Measurements from ENCODE around the gene LAPTM4A. TPM values are rescaled to one million over a fixed set of nuclear protein-coding genes. Genes with fewer than 3 reads are reported as not detected.
A peak's percentile ranks its signal among the peaks of the same experiment; 100 is the strongest.

The LAPTM4A gene
- total RNA-seq, 4 donors from 2014 or later = 88.8 to 159 (median 128) TPM

GRCh38 chr2:20094142-20094755 is 42.8 kb upstream of the LAPTM4A start:
- H3K27me3 ChIP-seq = no peaks in the 10 kb centered on the region
- no peak for DNase-seq (ENCODE audit: low spot score in 2 of 2)
- H3K27ac ChIP-seq = no peak overlapping the region
- 77% methylated on average over 5 of the region's 5 CpGs for WGBS
- H3K4me3 ChIP-seq = no peak overlapping the region
- H3K36me3 ChIP-seq = no peaks in the 10 kb centered on the region
- peaks cover 40% of the 10 kb centered on the region for H3K4me1 ChIP-seq
- no peaks in the 10 kb centered on the region for H3K9me3 ChIP-seq
- TF ChIP-seq EP300 (IDR thresholded peaks at IDR 0.05) = no peak
- no peak for TF ChIP-seq POLR2A (IDR thresholded peaks at IDR 0.05)
- no peak for TF ChIP-seq CTCF (IDR thresholded peaks at IDR 0.05)
- TF ChIP-seq POLR2AphosphoS5 (IDR thresholded peaks at IDR 0.05) = no peak

GRCh38 chr2:20093263-20094141 is 42.1 kb upstream of the LAPTM4A start:
- Histone ChIP-seq H3K36me3 (no peaks in the 10 kb centered on the region), H3K27me3 (no peaks in the 10 kb centered on the region), H3K27ac (no peak overlapping the region), H3K4me1 (peaks cover 40% of the 10 kb centered on the region), H3K4me3 (no peak overlapping the region), H3K9me3 (no peaks in the 10 kb centered on the region)
- no peak for DNase-seq (ENCODE audit: low spot score in 2 of 2)
- 51% methylated on average over 11 of the region's 11 CpGs for WGBS
- TF ChIP-seq CTCF (IDR thresholded peaks at IDR 0.05) = peak; percentile 18 to 44
- TF ChIP-seq POLR2AphosphoS5 (IDR thresholded peaks at IDR 0.05) = no peak
- no peak for TF ChIP-seq POLR2A (IDR thresholded peaks at IDR 0.05)
- no peak for TF ChIP-seq EP300 (IDR thresholded peaks at IDR 0.05)

- H3K27ac ChIP-seq = no peak overlapping the region
- 68% methylated on average over 5 of the region's 5 CpGs for WGBS
- TF ChIP-seq POLR2A (IDR thresholded peaks at IDR 0.05) (no peak), EP300 (IDR thresholded peaks at IDR 0.05) (no peak), CTCF (IDR thresholded peaks at IDR 0.05) (no peak), POLR2AphosphoS5 (IDR thresholded peaks at IDR 0.05) (no peak)
- DNase-seq (ENCODE audit: low spot score in 2 of 2) = no peak
- no peak overlapping the region for H3K4me3 ChIP-seq
- H3K27me3 ChIP-seq = no peaks in the 10 kb centered on the region
- H3K36me3 ChIP-seq = no peaks in the 10 kb centered on the region
- no peaks in the 10 kb centered on the region for H3K9me3 ChIP-seq
- H3K4me1 ChIP-seq = peaks cover 40% of the 10 kb centered on the region
Observed at GRCh38 chr2:20092901-20093235, 41.4 kb upstream of the LAPTM4A start.

GRCh38 chr2:20092226-20092900 is 40.9 kb upstream of the LAPTM4A start:
- Histone ChIP-seq H3K4me3 (no peak overlapping the region), H3K36me3 (no peaks in the 10 kb centered on the region), H3K27ac (peak overlapping the region; percentile 72), H3K27me3 (no peaks in the 10 kb centered on the region), H3K9me3 (no peaks in the 10 kb centered on the region), H3K4me1 (peaks cover 40% of the 10 kb centered on the region)
- 67% methylated on average over 12 of the region's 15 CpGs for WGBS
- TF ChIP-seq POLR2A (IDR thresholded peaks at IDR 0.05) (no peak), EP300 (IDR thresholded peaks at IDR 0.05) (no peak), POLR2AphosphoS5 (IDR thresholded peaks at IDR 0.05) (no peak), CTCF (IDR thresholded peaks at IDR 0.05) (no peak)
- DNase-seq (ENCODE audit: low spot score in 2 of 2) = no peak
